ENCODE measurements around the gene SPARCL1. TPM values are rescaled to one million over a fixed set of nuclear protein-coding genes. Genes with fewer than 3 reads are reported as not detected.
"Not testable (repeated sequence)": the region's sequence is repeated elsewhere in the genome, so short reads cannot be mapped to it uniquely, and the experiment has no call there.

SPARCL1 gene
- polyA plus RNA-seq, 1 of the 3 experiments (the other 2 are of a cell fraction), result not detected

DNA sequence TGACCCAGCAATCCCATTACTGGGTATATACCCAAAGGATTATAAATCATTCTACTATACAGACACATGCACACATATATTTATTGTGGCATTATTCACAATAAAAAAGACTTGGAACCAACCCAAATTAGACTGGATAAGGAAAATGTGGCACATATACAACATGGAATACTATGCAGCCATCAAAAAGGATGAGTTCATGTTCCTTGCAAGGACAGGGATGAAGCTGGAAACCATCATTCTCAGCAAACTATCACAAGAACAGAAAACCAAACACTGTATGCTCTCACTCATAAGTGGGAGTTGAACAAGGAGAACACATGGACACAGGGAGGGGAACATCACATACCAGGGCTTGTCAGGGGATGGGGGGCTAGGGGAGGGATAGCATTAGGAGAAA is 45.2 kb upstream of the SPARCL1 start:
- H3K4me3 ChIP-seq (ENCODE audit: low read depth in 2 of 2, low read length in 1 of 2); H3K4me2 ChIP-seq; H3K9me3 ChIP-seq; H3K36me3 ChIP-seq (replicated peaks in 1 of 2; ENCODE audit: control insufficient read depth in 1 of 2, insufficient read depth in 2 of 2, low read length in 1 of 2); POLR2A ChIA-PET; H2AFZ ChIP-seq (ENCODE audit: low read depth); H3K9me2 ChIP-seq; H3K79me2 ChIP-seq (ENCODE audit: insufficient read depth); H3F3A ChIP-seq (replicated peaks; ENCODE audit: insufficient read depth); H3K27me3 ChIP-seq (ENCODE audit: insufficient read depth); CTCF ChIA-PET; H4K20me1 ChIP-seq (ENCODE audit: insufficient read depth); H3K9ac ChIP-seq; H3K27ac ChIP-seq (ENCODE audit: low read depth in 2 of 2, low read length in 1 of 2); H3K4me1 ChIP-seq (ENCODE audit: control insufficient read depth in 1 of 2, insufficient read depth in 2 of 2, low read depth in 1 of 2, low read length in 1 of 2); DNase-seq: not testable (repeated sequence)

DNA sequence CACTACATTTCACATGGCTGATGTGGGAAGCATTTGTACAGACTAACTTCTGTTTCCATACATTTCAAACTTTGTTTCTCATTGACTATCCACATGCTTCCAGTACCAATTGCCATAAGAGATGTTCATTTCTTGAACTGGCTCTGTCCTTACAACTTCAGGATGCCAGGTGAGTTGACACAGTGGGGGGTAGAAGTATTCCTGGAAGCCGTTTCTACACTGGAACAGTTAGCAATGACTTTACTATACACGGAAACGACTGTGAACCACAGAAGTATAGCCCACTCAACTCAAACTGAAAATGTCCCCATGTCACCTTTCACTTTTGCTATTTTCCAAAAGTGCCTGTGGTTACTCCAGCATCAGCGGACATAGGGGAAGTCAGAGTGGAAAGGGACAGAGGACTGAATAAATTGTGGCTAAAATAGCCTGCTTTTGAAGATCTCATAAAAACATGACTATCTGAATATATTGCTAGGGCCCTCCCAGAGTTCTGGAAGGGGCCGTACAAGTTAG is 41.2 kb upstream of the SPARCL1 start:
- Histone ChIP-seq H3F3A (replicated peaks; ENCODE audit: insufficient read depth) (no peaks in the 10 kb centered on the region), H2AFZ (ENCODE audit: low read depth) (no peak overlapping the region), H3K79me2 (ENCODE audit: insufficient read depth) (no peaks in the 10 kb centered on the region), H3K9me2 (no peaks in the 10 kb centered on the region), H3K27ac (ENCODE audit: low read depth in 2 of 2, low read length in 1 of 2) (no peak overlapping the region), H3K36me3 (replicated peaks in 1 of 2; ENCODE audit: control insufficient read depth in 1 of 2, insufficient read depth in 2 of 2, low read length in 1 of 2) (no peaks in the 10 kb centered on the region), H3K4me1 (ENCODE audit: control insufficient read depth in 1 of 2, insufficient read depth in 2 of 2, low read depth in 1 of 2, low read length in 1 of 2) (no peaks in the 10 kb centered on the region; a peak in 1 of 4 replicates), H3K4me3 (ENCODE audit: low read depth in 2 of 2, low read length in 1 of 2) (no peak overlapping the region), H3K4me2 (no peak overlapping the region), H3K9me3 (no peaks in the 10 kb centered on the region), H4K20me1 (ENCODE audit: insufficient read depth) (no peaks in the 10 kb centered on the region), H3K9ac (no peak overlapping the region), H3K27me3 (ENCODE audit: insufficient read depth) (no peaks in the 10 kb centered on the region)
- DNase-seq, result no peak
- CTCF ChIA-PET, result no interaction called here
- WGBS (ENCODE audit: low lambda C conversion rate), result 84% methylated on average over 5 of the region's 5 CpGs
- TF ChIP-seq GATA2 (CRISPR knock-in tag; IDR thresholded peaks at IDR 0.05) (no peak), USF1 (IDR thresholded peaks at IDR 0.05; ENCODE audit: borderline replicate concordance, low read depth) (no peak), TAF1 (IDR thresholded peaks at IDR 0.05; ENCODE audit: borderline replicate concordance, low read depth, low read length) (no peak), SMC3 (IDR thresholded peaks at IDR 0.05; ENCODE audit: low read depth, low read length) (no peak), EZH2phosphoT487 (IDR thresholded peaks at IDR 0.05; ENCODE audit: borderline replicate concordance, low read depth) (no peak), MEF2A (IDR thresholded peaks at IDR 0.05; ENCODE audit: borderline replicate concordance, low read depth) (no peak), MXI1 (IDR thresholded peaks at IDR 0.05; ENCODE audit: low read depth, low read length) (no peak), RFX5 (IDR thresholded peaks at IDR 0.05; ENCODE audit: low read length) (no peak), ELF1 (IDR thresholded peaks at IDR 0.05) (no peak), YY1 (IDR thresholded peaks at IDR 0.05; ENCODE audit: low read depth) (no peak), EP300 (IDR thresholded peaks at IDR 0.05; ENCODE audit: borderline replicate concordance in 1 of 2, low read depth in 1 of 2, low read length in 1 of 2) (no peak), JUND (IDR thresholded peaks at IDR 0.05) (no peak), PBX3 (IDR thresholded peaks at IDR 0.05) (no peak)
- POLR2A ChIA-PET, result no interaction called here
